Activated T-cell treated with anti-CD3 and anti-CD28 coated beads, Interleukin-2, amount 50 U/mL, for 24 hours (primary cell): ENCODE data around the gene SNTA1.
A peak's percentile ranks its signal among the peaks of the same experiment; 100 is the strongest.
"Not testable (repeated sequence)": the region's sequence is repeated elsewhere in the genome, so short reads cannot be mapped to it uniquely, and the experiment has no call there.

Source experiments
- DNase-seq: peaks from one replicate; pipeline ENCODE4 v3.0.0-alpha.2; 2020
- H3K27ac Mint-ChIP-seq: 2 replicates; pipeline ENCODE4 v1.8.0; 2020; ENCODE audit warnings: mild to moderate bottlenecking, mixed read lengths
- H3K27me3 Mint-ChIP-seq: 2 replicates; pipeline ENCODE4 v1.8.0; 2020; ENCODE audit warnings: mixed read lengths
- H3K36me3 Mint-ChIP-seq: 2 replicates; pipeline ENCODE4 v1.8.0; 2020; ENCODE audit warnings: low read depth, mixed read lengths
- H3K4me1 Mint-ChIP-seq: 2 replicates; pipeline ENCODE4 v1.8.0; 2020; ENCODE audit warnings: low read depth, mixed read lengths
- H3K4me3 Mint-ChIP-seq: 2 replicates; pipeline ENCODE4 v1.8.0; 2020; ENCODE audit warnings: mild to moderate bottlenecking, moderate library complexity, mixed read lengths
- H3K9me3 Mint-ChIP-seq: 2 replicates; pipeline ENCODE4 v1.8.0; 2020; ENCODE audit warnings: mixed read lengths

SNTA1 gene

DNA sequence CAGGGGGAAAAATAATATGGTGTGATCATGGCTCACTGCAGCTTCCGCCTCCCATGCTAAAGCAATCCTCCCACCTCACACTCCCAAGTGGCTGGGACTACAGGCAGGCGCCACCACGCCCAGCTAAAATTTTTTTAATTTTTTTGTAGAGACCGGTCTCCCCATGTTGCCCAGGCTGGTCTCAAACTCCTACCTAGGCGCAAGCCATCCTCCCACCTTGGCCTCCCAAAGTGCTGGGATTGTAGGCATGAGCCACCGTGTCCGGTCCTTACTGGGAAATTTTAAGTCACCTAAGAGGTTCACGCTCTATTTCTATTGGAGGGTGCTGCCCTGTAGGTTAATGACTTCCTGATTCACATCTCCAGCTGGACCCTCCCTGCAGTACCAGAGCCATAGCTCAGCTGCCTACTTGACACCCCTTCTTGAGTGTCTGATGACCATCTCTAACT, 41.6 kb downstream of the SNTA1 start:
- Mint-ChIP-seq H3K27me3 (no peaks in the 10 kb centered on the region), H3K9me3 (no peaks in the 10 kb centered on the region), H3K36me3 (peaks cover 34% of the 10 kb centered on the region), H3K4me3 (peak overlapping the region; percentile 93), H3K27ac (peak overlapping the region; percentile 96), H3K4me1 (peaks cover 46% of the 10 kb centered on the region)
- DNase-seq = no peak

DNA sequence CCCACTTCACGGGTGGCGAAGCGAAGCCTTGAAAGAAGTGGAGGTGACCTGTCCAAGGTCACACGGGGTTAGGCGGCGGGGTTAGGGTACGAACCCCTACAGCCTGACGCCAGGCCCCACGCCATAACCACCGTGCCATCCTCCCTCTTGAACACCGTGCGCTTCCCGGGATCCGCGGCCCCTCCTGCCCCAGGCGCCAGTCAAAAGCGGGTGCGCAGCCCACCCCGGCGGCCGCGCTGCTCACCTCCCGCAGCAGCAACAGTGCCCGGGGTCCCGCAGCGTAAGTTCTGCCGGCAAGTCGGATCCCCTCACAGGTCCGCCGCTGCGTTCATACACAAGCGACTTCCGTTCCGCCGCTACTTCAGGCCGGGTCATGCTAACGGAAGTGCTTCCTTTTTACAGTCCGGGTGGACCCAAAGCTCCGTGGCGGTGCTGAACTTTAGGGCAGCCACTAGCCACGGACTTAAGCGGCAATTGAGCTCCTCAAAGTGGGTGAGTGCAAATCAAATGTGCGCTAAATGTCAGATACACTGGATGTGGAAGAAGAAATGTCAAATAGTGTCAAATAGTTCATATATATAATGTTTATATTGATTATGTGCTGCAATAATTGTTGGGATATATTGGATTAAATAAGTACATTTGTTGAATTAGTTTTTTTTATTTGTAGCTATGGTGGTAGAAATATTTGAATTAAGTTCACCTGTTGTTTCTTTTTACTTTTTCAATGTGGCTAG, 42.2 kb downstream of the SNTA1 start, which contains the start of gene CDK5RAP1:
TSS of gene CDK5RAP1 (minus strand) at position 336 of the 737 bp plus-strand sequence. CDS start 4,455 bp downstream, outside the sequence.
- peak within 1 kb of the TSS; percentile 93 for H3K4me3 Mint-ChIP-seq
- H3K4me1 Mint-ChIP-seq = peaks cover 51% of the 10 kb centered on the region
- H3K36me3 Mint-ChIP-seq = peaks cover 39% of the 10 kb centered on the region
- no peaks in the 10 kb centered on the region for H3K9me3 Mint-ChIP-seq
- peak; percentile 89 for DNase-seq
- no peaks in the 10 kb centered on the region for H3K27me3 Mint-ChIP-seq
- H3K27ac Mint-ChIP-seq = peak within 1 kb of the TSS; percentile 96

DNA sequence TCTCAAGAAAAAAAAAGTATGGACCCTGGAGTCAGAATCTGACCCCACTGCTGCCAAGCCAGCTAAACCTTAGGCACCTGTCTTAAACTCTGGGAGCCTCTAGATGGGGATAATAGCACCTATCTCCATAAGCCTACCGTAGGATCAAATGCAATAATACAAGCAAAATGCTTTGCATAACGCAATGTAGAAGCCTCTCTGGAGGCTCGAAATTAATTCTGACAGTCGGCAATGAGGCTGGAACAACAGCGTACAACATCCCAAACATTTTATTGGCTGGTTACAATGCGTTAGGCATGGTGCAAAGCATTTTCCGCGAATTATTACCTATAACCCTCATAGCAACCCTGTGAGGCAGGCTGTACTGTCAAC, 42.8 kb downstream of the SNTA1 start:
- H3K27me3 Mint-ChIP-seq = no peaks in the 10 kb centered on the region
- H3K4me1 Mint-ChIP-seq = peaks cover 55% of the 10 kb centered on the region
- no peak for DNase-seq
- H3K9me3 Mint-ChIP-seq = no peaks in the 10 kb centered on the region
- H3K4me3 Mint-ChIP-seq = peak overlapping the region; percentile 93
- H3K27ac Mint-ChIP-seq = peak overlapping the region; percentile 96
- peaks cover 40% of the 10 kb centered on the region for H3K36me3 Mint-ChIP-seq

DNA sequence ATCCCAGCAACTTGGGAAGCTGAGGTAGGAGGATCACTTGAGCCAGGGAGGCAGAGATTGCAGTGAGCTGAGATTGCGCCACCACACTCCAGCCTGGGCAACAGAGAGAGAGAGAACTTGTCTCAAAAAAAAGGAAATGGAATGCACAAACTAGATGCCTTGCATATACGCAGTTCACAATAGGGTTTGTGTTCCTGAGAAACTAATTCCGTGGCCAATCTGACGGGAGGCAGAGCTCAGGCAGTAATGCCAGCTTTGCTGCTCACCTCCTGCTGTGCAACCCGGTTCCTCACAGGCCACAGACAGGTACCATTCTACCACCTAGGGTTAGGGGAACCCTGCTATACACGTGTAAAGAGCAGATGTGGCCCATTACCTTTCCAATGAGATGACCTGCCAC, 43.6 kb downstream of the SNTA1 start:
- H3K9me3 Mint-ChIP-seq = no peaks in the 10 kb centered on the region
- peak overlapping the region; percentile 96 for H3K27ac Mint-ChIP-seq
- DNase-seq = no peak
- no peaks in the 10 kb centered on the region for H3K27me3 Mint-ChIP-seq
- H3K4me3 Mint-ChIP-seq = peak overlapping the region; percentile 93
- peaks cover 55% of the 10 kb centered on the region for H3K4me1 Mint-ChIP-seq
- H3K36me3 Mint-ChIP-seq = peaks cover 46% of the 10 kb centered on the region

DNA sequence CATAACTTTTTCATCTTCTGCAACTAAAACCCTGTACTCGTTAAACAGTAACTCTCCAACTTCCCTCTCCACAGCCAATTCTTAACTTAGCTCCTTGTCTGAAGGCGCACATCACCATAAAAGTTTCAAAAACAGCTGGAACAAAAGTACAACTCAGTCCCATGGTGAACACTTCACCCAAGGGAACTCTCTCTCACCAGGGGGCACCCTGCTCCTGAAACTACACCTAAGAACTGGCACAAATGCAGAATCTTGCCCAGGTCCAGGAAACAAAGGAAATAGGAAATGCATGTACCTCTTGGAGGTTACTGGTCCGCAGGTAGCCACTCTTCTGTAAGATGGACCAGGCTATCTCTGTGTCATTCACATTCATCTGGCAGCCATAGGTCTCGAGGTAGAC, 48.8 kb downstream of the SNTA1 start:
- peaks cover 31% of the 10 kb centered on the region for H3K4me1 Mint-ChIP-seq
- no peak for DNase-seq
- H3K27ac Mint-ChIP-seq = peak overlapping the region; percentile 12
- peaks cover 81% of the 10 kb centered on the region for H3K36me3 Mint-ChIP-seq
- H3K27me3 Mint-ChIP-seq = no peaks in the 10 kb centered on the region
- no peaks in the 10 kb centered on the region for H3K9me3 Mint-ChIP-seq
- no peak overlapping the region for H3K4me3 Mint-ChIP-seq

DNA sequence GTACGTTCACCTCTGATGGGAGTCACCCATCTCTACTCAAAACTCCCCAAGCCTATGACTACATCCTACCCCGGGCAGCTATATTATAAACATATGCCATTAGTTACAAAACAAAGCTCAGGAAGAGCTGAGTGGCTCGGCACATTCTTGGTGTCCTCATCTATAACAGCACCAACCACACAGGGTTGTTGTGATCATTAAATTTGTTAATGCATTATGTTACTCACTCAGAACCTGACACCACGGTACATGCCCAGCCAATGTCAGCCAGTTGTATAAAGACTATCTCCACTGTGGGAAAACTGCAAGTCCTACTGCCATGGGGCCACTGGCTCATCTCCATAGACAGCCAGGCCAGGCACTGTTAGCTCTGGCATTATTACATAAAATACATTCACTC, 50.0 kb downstream of the SNTA1 start:
- H3K4me1 Mint-ChIP-seq = peaks cover 24% of the 10 kb centered on the region
- no peak overlapping the region for H3K27ac Mint-ChIP-seq
- no peak overlapping the region for H3K4me3 Mint-ChIP-seq
- no peaks in the 10 kb centered on the region for H3K27me3 Mint-ChIP-seq
- DNase-seq = no peak
- H3K9me3 Mint-ChIP-seq = no peaks in the 10 kb centered on the region
- peaks cover 81% of the 10 kb centered on the region for H3K36me3 Mint-ChIP-seq

DNA sequence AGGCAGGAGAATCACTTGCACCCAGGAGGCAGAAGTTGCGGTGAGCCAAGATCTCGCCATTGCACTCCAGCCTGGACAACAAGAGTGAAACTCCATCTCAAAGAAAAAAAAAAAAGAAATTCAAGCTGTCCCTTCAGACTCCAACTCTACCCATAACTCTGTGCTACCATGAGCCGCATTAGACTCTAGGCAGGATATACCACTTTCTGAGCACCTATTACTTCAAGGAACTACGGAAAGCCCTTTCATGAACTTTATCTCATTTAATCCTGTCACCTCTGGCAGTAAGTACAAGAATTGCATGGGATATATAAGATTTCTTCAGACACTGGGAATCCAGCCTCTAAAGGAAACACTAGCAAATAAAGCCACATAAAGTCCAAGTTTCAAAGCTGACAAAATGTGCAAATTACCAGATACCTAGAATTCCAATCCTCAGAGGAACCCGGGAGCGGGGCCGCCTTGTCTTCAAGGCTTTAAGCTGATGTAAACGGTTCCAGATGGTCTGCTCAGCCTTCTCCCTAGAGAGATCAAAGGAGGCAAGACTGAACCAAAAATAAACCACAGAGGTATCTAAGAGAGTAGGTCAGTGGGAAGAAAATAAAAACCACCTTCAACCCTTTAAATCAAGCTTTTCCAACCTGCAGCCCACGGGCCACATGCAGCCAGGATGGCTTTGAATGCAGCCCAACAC, 51.7 kb downstream of the SNTA1 start:
- H3K9me3 Mint-ChIP-seq = no peaks in the 10 kb centered on the region
- peaks cover 82% of the 10 kb centered on the region for H3K36me3 Mint-ChIP-seq
- H3K4me1 Mint-ChIP-seq = peaks cover 8% of the 10 kb centered on the region
- no peak for DNase-seq
- H3K4me3 Mint-ChIP-seq = no peak overlapping the region
- no peak overlapping the region for H3K27ac Mint-ChIP-seq
- no peaks in the 10 kb centered on the region for H3K27me3 Mint-ChIP-seq

DNA sequence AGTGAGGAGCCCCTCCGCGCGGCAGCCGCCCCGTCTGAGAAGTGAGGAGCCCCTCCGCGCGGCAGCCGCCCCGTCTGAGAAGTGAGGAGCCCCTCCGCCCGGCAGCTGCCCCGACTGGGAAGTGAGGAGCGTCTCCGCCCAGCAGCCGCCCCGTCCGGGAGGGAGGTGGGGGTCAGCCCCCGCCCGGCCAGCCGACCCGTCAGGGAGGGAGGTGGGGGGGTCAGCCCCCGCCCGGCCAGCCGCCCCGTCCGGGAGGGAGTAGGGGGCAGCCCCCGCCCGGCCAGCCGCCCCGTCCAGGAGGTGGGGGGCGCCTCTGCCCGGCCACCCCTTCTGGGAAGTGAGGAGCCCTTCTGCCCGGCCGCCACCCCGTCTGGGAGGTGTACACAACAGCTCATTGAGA, 54.2 kb downstream of the SNTA1 start:
- not testable (repeated sequence) for H3K9me3 Mint-ChIP-seq, DNase-seq
- H3K36me3 Mint-ChIP-seq = peaks cover 82% of the 10 kb centered on the region

DNA sequence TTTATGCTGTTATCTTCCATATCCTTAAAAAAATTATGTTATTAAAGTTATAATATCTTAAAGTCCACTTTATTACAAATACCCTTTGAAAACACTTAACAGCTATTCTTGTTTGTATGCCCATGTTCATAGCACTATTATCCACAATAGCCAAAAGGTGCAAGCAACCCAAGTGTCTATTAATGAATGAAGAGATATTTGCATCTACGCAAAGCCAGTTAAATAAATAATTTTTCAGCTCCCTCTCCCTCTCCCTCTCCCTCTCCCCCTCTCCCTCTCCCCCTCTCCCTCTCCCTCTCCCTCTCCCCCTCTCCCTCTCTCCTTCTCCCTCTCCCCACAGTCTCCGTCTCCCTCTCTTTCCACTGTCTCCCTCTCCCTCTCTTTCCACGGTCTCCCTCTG, 55.3 kb downstream of the SNTA1 start:
- no peak for DNase-seq
- Mint-ChIP-seq H3K27me3 (no peaks in the 10 kb centered on the region), H3K36me3 (peaks cover 79% of the 10 kb centered on the region), H3K9me3 (no peaks in the 10 kb centered on the region), H3K4me3 (no peak overlapping the region), H3K4me1 (no peaks in the 10 kb centered on the region), H3K27ac (no peak overlapping the region)

More for the DNA sequence above, 54.2 kb downstream of the SNTA1 start:
- not testable (repeated sequence) for H3K27ac Mint-ChIP-seq, H3K4me3 Mint-ChIP-seq, H3K27me3 Mint-ChIP-seq, H3K4me1 Mint-ChIP-seq

DNA sequence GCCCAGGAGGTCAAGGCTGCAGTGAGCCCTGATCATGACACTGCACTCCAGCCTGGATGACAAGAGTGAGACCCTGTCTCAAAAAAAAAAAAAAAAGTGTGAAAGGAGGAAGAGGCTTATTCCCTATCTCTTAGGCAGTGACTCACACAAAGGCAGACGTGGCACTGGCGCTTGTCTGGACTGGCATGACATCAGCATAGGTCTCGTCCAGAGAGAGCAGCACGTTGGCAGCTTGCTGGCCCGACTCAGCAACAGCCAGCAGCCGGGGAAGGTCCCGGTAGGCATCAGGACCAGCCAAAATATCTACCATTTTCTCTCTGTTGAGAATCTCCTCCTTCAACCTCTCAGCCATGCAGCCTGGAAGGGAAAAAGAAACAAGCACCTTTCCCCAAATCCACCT, 56.4 kb downstream of the SNTA1 start:
- H3K36me3 Mint-ChIP-seq = peaks cover 74% of the 10 kb centered on the region
- H3K4me3 Mint-ChIP-seq = no peak overlapping the region
- no peaks in the 10 kb centered on the region for H3K9me3 Mint-ChIP-seq
- no peak overlapping the region for H3K27ac Mint-ChIP-seq
- no peaks in the 10 kb centered on the region for H3K27me3 Mint-ChIP-seq
- no peak for DNase-seq
- no peaks in the 10 kb centered on the region for H3K4me1 Mint-ChIP-seq

DNA sequence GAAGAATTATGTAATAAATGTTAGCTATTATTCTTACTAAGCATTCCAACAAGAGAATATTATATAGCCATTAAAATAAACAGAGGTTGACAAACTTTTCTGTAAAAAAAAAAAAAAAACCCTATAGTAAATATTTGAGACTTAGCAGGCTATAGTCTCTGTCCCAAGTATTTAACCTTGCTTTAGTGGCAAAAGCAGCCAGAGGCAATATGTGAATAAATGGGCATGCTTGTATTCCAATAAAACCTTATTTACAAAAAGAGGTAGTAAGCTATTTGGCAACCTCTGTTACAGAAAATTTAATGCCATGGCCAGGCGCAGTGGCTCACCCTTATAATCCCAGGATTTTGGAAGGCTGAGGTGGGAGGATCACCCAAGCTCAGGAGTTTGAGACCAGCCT, 56.9 kb downstream of the SNTA1 start:
- H3K27me3 Mint-ChIP-seq = no peaks in the 10 kb centered on the region
- no peaks in the 10 kb centered on the region for H3K9me3 Mint-ChIP-seq
- no peak overlapping the region for H3K4me3 Mint-ChIP-seq
- DNase-seq = no peak
- no peak overlapping the region for H3K27ac Mint-ChIP-seq
- H3K36me3 Mint-ChIP-seq = peaks cover 74% of the 10 kb centered on the region
- no peaks in the 10 kb centered on the region for H3K4me1 Mint-ChIP-seq

DNA sequence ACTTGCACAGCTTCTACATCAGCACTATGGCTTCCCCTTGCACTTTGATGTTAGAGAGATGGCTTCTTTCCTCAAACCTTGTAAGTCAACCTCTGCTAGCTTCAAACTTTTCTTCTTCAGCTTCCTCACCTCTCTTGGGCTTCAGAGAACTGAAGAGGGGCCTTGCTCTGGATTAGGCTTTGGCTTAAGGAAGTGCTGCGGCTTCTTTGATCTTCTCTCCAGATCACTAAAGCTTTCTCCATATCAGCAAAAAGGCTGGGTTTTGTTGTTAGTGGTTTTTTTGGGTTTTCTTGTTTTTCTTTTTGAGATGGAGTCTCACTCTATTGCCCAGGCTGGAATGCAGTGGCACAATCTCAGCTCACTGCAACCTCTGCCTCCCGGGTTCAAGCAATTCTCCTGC, 66.2 kb downstream of the SNTA1 start:
- Mint-ChIP-seq H3K27ac (peak overlapping the region; percentile 51), H3K4me3 (no peak overlapping the region), H3K36me3 (peaks cover 83% of the 10 kb centered on the region), H3K9me3 (no peaks in the 10 kb centered on the region), H3K27me3 (no peaks in the 10 kb centered on the region), H3K4me1 (peaks cover 30% of the 10 kb centered on the region)
- DNase-seq = no peak

DNA sequence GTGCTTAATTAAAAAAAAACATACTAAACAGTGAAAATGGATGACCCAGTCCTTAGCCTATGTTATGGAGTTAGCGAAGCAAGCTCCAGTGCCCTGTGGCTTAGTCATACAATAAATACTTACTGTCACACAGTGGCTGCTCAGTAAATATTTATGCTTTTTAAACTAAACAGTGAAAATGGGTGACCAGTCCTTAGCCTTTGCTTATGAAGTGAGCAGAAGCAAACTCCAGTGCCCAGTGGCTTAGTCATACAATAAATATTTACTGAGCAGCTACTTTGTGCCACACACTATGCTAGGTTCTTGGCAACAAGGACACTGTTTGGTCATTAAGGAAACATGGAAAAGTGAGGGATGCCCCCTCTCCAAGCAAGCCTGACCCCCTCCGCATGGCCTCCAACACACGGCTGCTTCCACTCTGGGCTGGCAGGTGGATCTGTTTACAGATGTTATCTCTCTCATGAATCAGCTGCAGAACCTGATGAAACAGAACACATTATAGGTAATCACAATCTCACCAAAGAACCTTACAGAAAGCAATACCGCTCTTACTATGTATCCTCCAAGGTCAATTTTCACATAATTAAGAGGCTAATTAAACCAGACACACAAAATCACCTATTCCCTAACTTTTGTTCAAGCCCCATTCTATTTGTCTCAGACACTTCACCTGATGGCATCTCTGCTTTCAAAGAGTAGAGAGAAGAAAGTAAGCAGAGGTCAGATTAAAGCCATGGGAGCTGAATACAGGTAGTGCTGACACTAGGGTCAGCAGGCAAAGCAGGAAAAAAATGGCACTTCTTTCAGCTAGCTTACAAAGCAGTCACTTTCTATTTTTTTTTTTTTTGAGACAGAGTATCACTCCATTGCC, 69.6 kb downstream of the SNTA1 start:
- DNase-seq = no peak
- Mint-ChIP-seq H3K36me3 (peaks cover 86% of the 10 kb centered on the region), H3K4me3 (no peak overlapping the region), H3K9me3 (no peaks in the 10 kb centered on the region), H3K27me3 (no peaks in the 10 kb centered on the region), H3K4me1 (peaks cover 52% of the 10 kb centered on the region), H3K27ac (no peak overlapping the region)

DNA sequence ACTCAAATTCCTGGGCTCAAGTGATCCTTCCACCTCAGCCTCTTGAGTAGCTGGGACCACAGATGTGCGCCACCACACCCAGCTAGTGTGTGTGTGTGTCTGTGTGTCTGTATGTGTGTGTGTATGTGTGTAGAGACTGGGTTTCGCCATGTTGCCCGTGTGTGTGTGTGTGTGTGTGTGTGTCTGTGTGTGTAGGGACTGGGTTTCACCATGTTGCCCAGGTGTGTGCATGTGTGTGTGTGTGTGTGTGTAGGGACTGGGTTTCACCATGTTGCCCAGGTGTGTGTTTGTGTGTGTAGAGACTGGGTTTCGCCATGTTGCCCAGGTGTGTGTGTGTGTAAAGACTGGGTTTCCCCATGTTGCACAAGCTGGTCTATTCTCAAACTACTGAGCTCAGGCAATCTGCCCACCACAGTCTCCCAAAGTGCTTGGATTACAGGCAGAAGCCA, 70.5 kb downstream of the SNTA1 start:
- H3K27ac Mint-ChIP-seq = peak overlapping the region; percentile 69
- H3K36me3 Mint-ChIP-seq = peaks cover 84% of the 10 kb centered on the region
- DNase-seq = no peak
- no peak overlapping the region for H3K4me3 Mint-ChIP-seq
- no peaks in the 10 kb centered on the region for H3K27me3 Mint-ChIP-seq
- H3K4me1 Mint-ChIP-seq = peaks cover 43% of the 10 kb centered on the region
- no peaks in the 10 kb centered on the region for H3K9me3 Mint-ChIP-seq
